Activated CD4-positive, alpha-beta T cell treated with anti-CD3 and anti-CD28 coated beads for 24 hours (primary cell): ENCODE data around the gene DLG1.

Experiments
- DNase-seq, 2 donors: peaks; one replicate each; pipeline ENCODE4 v3.0.0-alpha.2; 2020; ENCODE audit warnings: low read depth in 2 of 2

The DLG1 gene

DNA sequence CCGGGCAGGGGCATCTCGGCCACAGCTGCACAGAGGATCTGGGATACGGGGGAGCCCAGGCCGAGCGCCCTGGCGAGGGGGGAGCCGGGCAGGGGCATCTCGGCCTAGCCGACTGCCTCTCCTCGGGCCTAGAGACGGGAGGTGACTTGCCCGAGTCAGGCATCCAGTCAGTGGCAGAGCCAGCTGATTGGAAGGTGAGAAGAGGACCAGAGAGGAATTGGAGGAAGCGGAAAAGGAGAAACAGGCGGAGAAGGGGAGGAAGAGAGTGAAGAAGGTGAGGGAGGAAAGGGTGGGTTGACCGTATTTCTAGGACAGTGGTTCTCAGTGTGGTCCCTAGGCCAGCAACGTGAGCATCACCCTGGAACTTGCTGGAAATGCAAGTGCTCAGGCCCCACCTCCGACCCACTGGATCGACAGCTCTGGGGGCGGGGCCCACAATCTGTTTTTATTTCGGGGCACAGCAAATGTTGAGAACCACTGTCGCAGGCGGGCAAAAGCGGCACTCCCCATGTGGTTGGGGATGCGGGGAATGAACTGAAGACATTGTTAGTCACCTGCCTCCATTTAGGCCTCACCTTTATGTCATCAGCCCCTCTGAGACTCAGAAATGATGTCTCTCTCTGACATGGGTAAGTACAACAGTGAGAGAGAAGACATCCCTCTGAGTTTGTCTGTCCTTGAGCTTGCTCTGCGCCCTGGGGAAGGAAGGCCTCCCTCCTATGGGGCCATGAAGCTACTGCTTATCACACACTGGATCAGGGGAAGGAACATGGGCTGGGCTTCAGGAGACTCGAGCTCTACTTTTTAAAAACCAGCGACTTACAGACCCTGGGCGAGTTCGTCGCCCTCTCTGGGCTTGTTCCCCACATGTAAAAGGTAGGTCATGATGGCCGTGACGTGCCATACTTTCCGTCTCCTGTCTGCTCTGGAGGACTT is 267.8 kb downstream of the DLG1 start:
- DNase-seq, result no peak

DNA sequence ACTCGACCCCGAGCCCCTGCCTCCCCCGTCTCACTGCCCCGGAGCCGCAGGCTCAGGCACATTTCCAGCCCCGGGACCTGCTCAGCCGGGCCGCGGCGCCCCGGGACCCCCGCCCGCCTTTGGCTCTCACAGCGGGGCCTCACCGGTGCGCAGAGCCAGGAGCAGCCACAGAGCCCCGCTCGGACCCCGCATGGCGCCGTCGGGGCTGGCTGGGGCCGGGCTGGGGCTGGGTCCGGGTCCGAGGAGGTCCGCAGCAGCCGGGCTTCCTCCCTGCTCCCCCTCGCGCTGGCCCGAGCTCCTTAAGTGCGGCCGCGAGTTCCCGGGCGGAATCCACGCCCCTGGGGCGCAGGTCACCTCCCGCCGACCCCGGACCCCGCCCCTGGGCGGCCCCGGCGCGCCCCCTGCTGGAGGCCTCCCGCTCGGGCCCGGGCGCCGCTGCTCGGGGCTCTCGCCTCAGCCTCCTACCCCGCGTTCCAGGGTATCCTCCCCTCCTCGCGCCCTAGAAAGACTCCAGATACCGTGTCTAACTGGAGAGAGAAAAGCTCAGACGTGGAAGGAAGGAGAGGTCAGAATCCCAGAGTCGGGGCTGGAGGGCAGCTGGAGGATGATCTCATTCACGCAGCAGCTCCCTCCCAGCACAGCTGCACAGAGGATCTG is 268.8 kb downstream of the DLG1 start, which contains the start of gene MELTF:
MELTF (minus strand) TSS at position 307 of the 657 bp plus-strand sequence; CDS start at position 192, 115 bp downstream.
- DNase-seq, result peak; percentile 61 to 64

DNA sequence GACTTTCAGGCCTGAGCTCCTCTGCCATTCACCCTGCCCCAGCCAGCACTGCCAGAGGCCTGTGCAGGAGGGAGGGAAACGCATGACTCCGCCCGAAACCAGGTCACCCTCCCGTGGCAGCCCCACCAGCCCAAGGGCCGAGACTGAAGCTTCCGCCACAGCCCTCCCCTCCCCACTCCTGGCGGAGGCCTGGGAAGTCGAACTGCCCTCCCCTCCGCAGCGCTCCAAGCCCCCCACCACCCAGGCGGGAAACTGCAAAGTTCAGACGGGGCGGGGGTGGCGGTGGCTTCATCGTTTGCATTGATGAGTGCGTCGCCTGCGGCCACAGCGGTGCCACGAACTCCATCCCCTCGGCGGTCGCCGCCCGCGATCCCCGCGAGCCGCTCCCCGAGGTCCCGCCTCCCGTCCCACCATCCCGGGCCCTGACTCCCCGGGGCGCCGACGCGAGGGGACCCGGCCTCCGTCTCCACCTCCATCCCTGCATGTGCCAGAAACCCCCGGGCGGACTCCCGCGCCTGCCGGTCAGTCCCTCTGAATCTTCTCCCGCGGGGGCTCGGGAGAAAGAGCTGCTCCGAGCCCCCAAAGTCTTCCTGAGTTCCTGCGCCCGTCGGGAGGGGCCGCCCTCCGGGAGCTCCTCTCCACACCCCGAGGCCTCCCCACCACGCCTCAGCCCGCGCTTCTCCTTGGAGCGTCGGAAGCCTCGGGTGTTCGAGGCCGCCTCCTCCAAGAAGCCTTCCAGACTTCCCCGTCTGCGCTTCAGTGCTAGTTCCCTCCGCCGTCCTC is 269.5 kb downstream of the DLG1 start:
- DNase-seq, result no peak

DNA sequence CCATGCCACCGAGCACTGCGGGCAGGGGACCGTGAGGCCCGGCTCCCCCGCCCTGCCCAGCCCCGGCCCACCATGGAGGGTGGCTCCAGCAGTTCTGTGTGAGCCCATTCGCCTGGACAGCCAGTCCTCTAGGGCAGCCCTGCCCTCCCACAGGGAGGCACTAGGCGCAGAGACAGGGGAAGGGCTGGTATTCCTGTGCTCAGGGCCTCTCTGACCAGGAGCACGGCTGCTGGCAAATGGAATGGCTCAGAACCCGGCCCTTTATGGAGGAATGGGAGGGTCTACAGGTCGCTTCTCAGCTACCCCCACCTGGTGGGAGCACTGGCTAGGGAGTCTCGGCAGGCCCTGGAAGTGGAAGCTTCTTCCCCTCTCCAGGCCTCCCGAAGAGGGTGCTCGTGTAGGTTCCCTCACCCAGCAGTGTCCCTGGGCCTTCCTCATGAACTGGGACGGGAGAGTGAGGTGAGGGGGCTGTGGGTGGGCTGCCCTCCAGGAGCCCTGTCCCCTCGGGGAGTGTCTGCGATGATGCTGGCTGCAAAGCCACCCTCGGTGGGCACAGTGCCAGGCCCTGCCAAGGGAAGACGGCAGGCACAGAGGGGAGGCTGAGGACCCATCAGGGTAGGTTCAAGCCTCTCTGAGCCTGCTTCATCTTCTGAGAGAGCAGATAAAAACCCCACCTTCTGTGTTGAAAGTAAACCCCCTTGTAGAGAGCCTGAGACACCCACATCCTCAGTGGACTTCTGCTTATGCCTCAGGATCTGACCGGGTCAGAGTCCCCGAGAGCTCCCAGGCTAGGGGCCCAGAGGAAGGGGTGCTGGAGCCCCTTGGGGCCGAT is 270.3 kb downstream of the DLG1 start:
- no peak for DNase-seq

DNA sequence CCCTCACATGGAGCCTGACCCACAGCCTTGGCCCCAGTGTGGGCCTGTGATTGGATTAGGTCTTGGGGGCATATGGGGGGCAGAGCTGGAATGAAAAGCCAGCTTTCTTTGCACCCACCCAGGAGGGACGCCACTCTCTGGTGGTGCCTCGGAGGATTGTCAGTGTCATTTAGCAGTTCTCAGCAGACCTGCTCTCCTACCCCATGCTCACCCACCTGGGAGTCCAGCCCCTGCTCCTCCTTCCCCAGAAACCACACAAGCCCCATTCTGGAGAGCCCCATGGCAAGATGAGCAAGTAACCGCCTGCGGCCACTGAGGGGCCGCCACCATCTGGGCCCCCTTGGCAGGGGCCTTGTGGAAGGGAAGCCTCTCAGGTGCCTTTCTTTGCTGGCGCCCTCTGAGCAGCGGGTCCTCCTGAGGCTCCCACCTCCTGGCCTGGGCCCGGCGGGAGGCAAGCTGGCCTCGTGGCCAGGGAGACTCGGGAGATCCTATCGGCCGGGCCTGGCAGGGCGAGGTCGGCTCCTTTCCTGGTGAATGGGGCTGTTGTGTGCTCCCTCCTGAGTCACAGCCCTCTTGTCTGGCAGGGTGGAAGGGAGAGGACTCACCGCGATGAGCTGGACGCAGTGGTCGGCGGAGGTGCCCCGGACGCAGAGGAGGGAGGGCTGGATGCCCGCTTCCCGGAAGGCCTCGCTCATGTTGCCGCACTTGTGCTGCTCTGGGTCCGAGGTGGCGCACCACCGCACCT is 271.1 kb downstream of the DLG1 start:
- no peak for DNase-seq

DNA sequence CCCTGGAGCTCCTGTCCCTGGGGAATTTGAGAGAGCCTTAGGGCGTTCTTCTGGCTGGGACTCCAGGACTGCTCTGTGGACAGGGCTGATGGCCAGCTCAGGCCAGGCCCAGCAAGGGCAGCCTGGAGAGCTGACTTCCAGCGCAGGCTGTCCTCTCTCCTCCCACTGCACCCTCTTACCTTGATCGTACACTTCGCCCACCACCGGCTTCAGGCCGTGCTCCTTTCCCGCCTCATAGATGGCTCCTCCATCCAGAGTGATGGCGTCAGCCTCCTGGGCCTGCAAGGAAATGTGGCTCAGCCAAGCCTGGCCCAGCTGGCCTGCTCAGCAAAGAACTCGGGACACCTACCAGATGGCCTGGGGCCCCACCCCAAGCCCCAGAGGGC is 271.9 kb downstream of the DLG1 start:
- no peak for DNase-seq

DNA sequence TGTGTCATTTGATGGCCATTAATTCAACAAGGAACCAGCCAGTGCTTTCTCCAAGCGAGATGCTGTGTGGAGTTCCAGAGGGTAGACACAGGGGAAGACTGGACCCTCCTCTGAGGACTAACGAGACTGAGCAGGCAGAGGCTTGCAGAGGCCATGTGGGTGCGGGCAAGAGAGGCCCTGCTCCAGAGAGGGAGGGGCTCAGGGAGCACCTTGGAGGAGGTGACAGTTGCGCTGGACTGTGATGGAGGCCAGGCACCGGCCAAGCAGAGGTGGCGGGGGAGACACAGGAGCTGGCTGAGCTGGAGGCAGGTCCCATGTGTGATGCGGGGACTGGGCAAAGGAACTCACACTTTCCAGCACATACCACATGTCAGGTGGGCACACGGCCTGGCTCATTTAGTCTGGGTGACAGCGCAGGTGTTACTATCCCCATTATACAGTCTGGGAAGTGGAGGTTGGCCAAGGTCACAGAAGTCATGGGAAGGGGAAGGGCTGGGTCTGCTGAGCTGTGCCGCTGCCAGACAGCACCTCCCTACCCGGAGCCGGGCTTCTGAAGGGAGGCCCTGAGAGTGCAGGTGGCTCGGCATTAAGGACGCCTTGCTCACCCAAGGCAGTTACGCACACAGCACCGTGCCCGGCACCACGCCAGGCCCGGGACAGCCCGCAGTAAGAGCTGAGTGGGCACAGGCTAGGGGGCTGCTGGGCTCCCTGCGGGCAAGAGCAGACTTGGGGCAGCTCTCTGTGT is 272.5 kb downstream of the DLG1 start:
- no peak for DNase-seq

DNA sequence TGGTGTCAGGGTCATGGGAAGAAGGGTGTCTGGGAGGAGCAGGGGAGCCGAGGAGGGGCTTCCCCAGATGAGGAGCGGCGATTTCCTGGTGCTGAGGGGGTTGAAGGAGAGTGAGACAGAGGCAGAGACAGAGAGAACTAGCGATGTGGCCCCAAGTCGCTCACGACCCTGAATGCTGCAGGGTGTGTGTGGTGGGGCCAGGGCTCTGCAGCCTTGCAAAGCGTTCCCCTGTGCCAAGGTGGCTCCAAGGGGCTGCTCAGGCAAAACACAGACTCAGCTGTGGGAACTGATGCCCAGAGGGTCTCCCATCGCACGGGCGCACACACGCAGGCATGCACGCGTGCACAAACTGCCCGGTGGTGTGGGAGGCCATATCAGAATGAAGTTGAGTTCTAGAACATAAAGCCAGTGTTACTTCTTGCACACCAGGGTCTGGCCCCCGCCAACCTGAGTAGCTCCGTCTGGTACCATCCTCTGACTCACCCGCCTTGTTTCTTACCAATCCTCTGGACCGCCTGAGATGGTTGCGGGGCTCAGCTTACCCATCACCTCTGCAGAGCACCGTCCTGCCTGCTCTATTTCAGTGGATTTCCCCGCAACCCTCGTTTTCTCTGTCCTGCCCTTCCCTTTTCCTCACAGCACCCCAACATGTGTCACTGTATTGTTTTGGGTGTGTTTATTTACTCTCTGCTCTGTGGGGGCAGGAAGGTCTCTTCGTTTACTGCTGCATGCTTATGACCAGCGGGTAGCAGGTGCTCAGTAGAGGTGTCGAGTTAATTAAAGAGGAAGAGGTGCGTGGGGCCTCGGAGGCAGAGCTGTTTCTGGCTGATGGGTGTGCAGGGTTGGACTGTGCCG is 273.3 kb downstream of the DLG1 start:
- DNase-seq, result no peak

DNA sequence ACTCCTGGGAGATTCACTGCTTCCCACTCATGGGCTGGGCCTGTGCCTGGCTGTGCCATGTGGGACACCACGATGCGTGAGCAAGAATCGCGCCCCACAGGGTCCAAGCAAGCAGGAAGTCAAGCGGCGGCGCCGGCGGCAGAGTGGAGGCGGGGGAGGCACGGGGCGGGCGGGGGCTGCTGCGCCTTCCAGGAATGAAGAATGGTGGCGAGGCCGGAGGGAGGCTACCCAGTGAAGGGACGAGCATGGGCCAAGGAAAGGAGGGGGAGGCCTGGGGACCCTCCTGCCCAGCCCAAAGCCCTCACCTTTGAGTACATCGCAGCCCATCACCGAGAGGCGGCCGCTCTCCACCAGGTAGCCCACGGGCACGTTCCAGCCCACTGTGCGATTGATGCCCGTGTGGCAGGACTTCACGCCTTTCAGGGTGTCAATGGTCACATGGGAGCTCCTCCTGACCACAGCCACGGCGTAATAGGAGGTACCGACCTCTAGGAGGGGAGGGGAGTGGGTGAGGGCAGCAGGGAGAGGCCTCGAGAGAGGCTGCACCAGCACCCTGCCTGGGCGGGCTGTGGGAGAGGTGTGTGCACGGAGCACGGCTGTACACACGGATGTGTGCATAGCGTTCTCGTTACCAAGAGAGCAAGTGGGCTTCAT is 274.3 kb downstream of the DLG1 start:
- no peak for DNase-seq

DNA sequence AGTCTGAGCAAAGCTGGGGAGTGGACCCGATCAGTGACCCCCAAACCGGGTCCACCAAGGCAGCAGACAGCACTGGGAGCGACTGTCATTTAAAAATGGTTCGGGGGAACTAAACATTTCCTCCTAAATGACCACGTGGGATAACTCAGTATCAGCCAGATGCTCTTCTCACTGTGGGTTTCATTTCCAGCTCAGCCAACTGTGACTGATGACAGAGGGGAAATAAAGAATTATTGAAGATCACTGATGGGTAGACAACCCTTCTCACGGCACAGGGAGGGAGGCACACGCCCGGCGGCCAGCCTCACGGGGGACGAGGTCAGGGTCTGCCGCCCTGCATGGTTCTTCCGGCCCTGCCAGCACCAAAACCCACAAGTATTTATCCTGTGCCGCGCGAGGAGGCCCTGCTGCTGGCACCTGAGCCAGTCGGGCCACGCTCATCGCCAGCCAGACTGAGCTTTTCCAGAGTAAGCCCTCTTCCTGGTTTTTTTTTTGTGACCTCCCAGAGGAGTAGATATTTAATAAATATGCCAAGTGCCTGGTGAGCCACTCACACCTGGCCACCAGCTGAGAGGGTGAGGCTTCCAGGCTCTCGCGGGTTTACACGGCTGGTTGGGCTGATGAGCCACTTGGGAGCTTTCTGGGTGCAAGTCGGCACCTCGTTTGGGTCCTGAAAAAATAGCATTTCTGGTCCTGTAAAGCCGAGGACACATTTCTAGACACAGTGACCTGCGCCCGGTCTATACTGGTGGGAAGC is 275.0 kb downstream of the DLG1 start:
- no peak for DNase-seq

DNA sequence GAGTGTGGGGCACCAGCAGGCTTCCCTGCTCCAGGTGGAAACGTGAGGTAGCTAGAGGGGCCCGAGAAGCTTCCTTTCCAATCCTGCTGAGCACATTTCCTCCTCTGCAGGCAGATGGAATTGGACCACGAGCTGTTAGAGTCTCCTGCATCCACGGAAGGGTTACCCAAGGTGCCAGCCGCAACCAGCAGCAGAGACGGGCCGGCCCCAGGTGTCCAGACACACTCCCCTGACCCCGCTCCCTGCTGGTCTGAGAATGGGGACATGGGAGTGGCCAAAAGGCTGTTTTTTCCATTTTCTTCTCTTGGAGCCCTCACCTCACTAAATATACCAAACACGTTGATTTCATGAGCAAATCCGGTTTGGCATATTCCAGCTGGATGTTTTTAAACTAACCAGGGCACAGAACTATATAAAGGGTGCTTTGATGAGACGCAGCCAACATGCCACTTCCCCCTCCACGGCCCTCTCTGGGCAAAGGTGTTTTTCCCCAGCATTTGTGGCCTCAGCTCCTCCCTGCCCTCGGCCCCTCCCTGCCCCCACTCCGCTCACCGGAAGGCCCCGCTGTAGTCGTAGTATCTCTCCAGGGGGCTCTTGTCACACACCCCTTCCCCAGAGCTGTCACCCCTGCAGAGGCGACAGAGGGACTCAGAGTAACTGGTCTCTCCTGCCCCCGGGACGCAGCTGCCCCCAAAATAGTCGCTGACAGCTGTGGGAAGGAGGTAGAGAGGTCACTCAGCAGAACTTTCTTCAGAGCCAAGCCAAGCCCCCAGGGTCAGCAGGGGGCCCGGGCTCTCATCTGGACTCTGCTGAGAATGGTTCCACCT is 275.8 kb downstream of the DLG1 start:
- no peak for DNase-seq

DNA sequence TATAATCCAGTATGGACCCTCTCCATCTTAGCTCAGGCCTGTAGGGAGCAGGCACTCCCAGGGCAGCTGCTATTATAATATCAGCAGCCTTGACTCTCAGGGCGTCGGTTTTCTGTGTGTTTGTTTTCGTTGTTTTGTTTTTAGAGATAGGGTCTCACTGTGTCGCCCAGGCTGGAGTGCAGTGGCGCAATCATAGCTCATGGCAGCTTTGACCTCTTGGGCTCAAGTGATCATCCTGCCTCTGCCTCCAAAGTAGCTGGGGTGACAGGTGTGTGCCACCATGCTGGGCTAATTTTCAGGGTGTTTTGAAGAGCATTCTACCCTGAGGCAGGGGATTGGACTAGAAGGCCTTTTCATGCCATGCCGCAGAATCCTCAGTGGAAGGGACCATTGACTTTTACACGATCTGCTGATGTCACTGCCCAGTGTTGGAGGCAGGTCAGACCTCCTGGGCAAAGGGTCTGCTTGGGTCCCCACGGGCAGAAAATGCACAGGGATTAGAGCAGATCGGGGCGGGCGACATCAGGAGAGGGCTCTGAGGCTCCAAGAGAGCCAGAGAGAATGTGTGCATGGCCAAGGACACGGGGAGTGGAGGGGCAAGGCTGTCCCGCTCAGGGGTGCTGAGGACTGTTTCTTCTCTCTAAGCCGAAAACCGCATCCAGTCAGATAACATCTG is 276.5 kb downstream of the DLG1 start:
- no peak for DNase-seq

DNA sequence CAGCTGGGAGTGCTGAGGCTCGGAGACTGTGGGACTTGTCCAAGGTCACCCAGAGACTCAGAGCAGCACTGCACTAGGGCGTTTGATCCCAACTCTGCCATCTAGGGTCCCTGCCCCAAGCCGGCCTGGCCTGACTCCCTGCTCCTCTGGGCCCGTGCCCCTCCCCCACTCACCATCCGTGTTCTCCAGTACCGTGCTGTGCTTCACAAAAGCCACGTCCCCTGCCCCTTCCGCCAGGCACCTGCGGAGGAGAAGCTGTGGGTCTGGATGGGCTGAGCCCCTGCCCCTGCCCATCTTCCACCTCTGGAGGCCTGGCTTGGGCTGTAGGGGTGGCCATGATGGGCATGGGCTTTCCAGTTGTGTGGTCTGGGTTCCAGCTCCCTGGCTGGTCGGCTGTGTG is 277.2 kb downstream of the DLG1 start:
- DNase-seq, result no peak

DNA sequence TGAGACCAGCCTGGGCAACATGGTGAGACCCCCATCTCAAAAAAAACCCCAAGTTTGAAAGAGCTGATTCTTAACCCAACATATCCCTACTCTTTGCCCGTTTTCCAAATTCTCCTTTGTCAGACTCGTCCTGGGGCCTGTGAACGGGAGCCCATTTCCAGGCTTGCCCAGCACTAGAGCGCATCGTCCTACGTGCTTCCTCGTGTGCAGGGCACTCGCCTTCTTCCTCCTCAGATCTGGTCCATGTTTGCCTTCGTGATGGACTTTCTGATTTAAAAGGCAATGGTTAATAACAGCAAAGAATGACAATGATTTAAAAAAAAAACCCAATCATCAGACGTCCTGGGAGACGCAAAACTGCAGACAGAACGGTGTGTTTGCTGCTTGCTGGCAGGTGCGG is 278.9 kb downstream of the DLG1 start:
- DNase-seq, result no peak

DNA sequence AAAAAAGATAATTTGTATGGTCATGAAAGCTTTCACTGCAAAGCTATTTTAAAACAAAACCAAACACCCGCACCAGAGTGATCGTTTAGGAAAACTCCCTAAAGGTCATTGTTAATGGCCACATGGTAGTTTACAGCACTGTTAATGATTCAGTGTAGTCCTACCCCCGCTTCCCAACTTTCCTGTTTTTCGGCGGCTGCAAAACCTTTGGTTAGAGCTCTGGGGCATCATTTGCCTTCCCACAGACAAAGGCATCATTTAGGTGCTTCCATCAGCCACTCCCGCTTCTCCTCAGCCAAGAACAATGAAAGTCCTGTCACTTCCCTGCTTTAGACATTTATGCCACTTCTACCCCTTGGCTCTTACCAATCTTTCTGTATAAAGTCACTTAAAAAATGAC is 279.4 kb downstream of the DLG1 start:
- DNase-seq, result no peak

DNA sequence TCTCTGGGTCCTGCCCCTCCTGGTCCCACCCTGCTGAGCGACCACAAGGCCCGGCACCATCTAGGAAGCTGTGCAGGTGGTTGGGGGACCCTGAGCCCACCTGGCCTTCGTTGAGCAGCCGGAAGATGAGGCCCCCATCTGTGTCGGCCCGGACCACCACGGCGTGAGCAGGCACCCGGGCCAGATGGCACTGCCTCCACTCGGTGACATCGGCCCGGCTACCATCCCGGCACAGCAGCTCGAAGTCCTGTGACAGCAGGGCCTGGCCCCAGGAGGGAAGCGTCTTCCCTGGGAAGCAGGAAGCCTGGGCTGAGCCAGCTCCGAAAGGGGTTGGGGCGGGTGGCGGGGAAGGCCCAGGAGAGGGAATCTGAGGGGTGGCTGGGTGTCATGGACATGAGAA is 281.4 kb downstream of the DLG1 start:
- DNase-seq, result no peak
